Nasal cavity respiratory epithelium epithelial cell of viscerocranial mucosa (primary cell): ENCODE results near the gene KATNAL2. TPM values are rescaled to one million over a fixed set of nuclear protein-coding genes. Genes with fewer than 3 reads are reported as not detected.

Source experiments
- total RNA-seq: library from RNA; depleted of rRNA; stranded (reverse); fragments of >200 nt; gene quantifications from 2 replicates; pipeline ENCODE4 v1.2.3, GENCODE V29; 2014

Gene KATNAL2, protein sequence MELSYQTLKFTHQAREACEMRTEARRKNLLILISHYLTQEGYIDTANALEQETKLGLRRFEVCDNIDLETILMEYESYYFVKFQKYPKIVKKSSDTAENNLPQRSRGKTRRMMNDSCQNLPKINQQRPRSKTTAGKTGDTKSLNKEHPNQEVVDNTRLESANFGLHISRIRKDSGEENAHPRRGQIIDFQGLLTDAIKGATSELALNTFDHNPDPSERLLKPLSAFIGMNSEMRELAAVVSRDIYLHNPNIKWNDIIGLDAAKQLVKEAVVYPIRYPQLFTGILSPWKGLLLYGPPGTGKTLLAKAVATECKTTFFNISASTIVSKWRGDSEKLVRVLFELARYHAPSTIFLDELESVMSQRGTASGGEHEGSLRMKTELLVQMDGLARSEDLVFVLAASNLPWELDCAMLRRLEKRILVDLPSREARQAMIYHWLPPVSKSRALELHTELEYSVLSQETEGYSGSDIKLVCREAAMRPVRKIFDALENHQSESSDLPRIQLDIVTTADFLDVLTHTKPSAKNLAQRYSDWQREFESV
- 0.34 and 3.9 TPM in 2 replicates for total RNA-seq

GRCh38 chr18:46917108-46917802 lies at the start of gene KATNAL2, which contains the start of gene PIAS2:
KATNAL2 (plus strand) TSS chr18:46917602; CDS start chr18:46946873, 29,271 bp downstream.
PIAS2 (minus strand) TSS chr18:46917507; CDS start chr18:46917345, 162 bp downstream.

DNA sequence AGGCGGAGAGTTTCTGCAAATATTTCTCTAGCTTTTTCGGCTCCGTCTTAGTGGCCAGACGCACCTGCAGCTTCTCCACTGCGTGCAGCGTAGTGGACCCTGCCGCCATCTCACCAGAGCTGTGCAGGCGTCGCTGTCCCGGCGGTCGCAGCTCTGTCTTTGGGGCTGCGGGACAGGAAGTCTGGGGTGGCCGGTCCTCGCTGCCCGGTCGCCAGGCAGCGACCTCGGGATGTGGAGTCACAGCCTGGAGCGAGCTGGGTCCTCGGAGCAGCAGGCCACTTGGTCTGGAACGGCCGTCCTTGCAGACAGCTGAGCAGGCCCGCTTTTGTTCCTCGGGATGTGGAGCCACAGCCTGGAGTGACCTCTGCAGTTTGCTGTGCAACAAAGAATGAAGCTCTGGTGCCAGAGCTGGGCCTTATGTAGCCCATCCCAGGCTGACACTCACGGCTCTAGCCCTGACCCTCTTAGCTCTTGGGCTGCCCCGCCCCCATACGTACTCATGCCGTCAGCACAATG lies 117.8 kb downstream of the KATNAL2 start, which contains the start of gene ELOA2:
TSS of gene ELOA2 (minus strand) at position 466 of the 516 bp plus-strand sequence. CDS start at position 109, 357 bp downstream.

DNA sequence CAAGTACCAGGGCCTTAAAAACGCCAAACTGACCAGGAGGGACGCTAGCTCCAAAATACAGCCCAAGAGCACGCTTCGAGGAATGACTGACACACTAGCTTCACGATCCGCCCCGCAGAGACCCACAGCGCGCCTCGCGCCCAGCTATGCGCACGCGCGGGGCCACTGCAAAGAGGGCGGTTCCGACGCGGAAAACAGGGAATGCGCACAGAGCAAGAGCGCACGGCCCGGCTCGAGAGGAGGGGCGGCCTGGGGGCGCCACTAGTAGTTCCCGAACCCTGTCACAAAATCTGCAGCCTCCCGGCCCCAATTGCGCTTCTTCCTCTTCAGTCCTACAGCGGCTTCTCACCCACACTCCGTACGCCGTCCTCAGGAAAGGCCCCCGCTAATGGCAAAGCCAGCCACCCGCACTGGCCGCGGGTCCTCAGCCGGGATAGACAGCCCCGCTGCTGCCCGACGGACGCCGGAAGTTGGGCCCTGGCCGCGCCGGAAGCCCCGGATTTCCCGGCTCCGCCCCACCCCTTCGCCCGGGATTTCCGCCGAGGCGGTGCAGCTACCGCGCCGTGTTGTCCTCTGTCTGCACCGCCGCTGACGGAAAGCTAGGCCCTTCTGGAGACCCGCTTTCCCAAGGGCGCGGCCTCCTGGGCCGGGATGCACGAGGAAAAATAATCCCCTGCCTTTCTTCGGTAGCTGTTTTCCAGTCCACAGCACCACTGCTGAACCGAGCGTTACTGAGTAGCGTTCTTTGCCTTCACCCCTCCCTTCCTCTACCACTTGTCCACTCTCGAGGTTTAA lies 232.8 kb downstream of the KATNAL2 start, which contains the start of gene HDHD2:
TSS of gene HDHD2 (minus strand) at position 472 of the 795 bp plus-strand sequence. CDS start 14,061 bp downstream, outside the sequence.

Other genes with a start within 250 kb of the KATNAL2 start
- gene ST8SIA5, start 160.5 kb upstream of the KATNAL2 start, total RNA-seq, result 0.07 TPM in 1 of 2 replicates, not detected in the other
- 8.2 and 22.8 TPM in 2 replicates for gene PIAS2, start 95 bp upstream of the KATNAL2 start, total RNA-seq
- gene ELOA2, start 118.0 kb downstream of the KATNAL2 start, total RNA-seq, result not detected in 2 replicates
- 15.7 and 26.2 TPM in 2 replicates for gene HDHD2, start 232.9 kb downstream of the KATNAL2 start, total RNA-seq